MCF 10A (cell line): ENCODE data around the gene COL26A1. TPM values are rescaled to one million over a fixed set of nuclear protein-coding genes. Genes with fewer than 3 reads are reported as not detected.

Experiments
- BruUV-seq: library from RNA; stranded (reverse); fragments of 400-500 nt; replicated peaks from 2 replicates; lab custom pipeline; 2021; lab: Mats Ljungman, UMichigan
- CTCF ChIA-PET: fragments of 300-600 bp; sonication (Branson Sonifier 250); formaldehyde crosslinking; extraction: SDS; loops from one replicate; lab custom pipeline; 2021; ENCODE audit warnings: antibody characterized with exemption, inconsistent platforms; lab: Yijun Ruan, JAX
- POLR2A ChIA-PET: fragments of 300-600, 350-650 bp; sonication (Branson Sonifier 250); formaldehyde crosslinking; extraction: SDS; loops from one replicate; lab custom pipeline; 2020; ENCODE audit warnings: antibody characterized with exemption, inconsistent platforms; lab: Yijun Ruan, JAX
- DNase-seq: peaks from one replicate; pipeline ENCODE4 v3.0.0-alpha.2; 2018; ENCODE audit not compliant: unreplicated experiment
- H3K27ac Mint-ChIP-seq: one replicate; pipeline ENCODE4 v1.8.0; 2022; ENCODE audit warnings: mild to moderate bottlenecking, low read depth, mixed read lengths; ENCODE audit not compliant: unreplicated experiment
- H3K27me3 Mint-ChIP-seq: one replicate; pipeline ENCODE4 v1.8.0; 2022; ENCODE audit warnings: mixed read lengths; ENCODE audit not compliant: insufficient read depth, unreplicated experiment
- H3K36me3 Mint-ChIP-seq: one replicate; pipeline ENCODE4 v1.8.0; 2022; ENCODE audit warnings: mild to moderate bottlenecking, moderate library complexity, mixed read lengths; ENCODE audit not compliant: insufficient read depth, unreplicated experiment
- H3K4me1 Mint-ChIP-seq: one replicate; pipeline ENCODE4 v1.8.0; 2022; ENCODE audit warnings: mixed read lengths; ENCODE audit not compliant: insufficient read depth, unreplicated experiment
- H3K4me3 Mint-ChIP-seq: one replicate; pipeline ENCODE4 v1.8.0; 2022; ENCODE audit warnings: mild to moderate bottlenecking, moderate library complexity, mixed read lengths; ENCODE audit not compliant: unreplicated experiment
- H3K9me3 Mint-ChIP-seq: one replicate; pipeline ENCODE4 v1.8.0; 2022; ENCODE audit warnings: mixed read lengths; ENCODE audit not compliant: unreplicated experiment
- CTCF ChIP-seq: fragments of 200-600 bp; IDR thresholded peaks from one replicate; pipeline ENCODE4 v1.8.0; 2022; ENCODE audit warnings: antibody characterized with exemption, mild to moderate bottlenecking; ENCODE audit not compliant: unreplicated experiment
- intact Hi-C: fragments of 100-400 bp; cut with micrococcal nuclease; formaldehyde crosslinking; loops from 2 replicates; pipeline ENCODE4 v1.14.1; 2022
- total RNA-seq: library from RNA; stranded (reverse); gene quantifications from 2 replicates; pipeline ENCODE4 v1.2.3, GENCODE V29; 2022

Gene COL26A1
- total RNA-seq, 1 experiment from 2014 or later, result not detected

GRCh38 chr7:101510297-101510696, 147.6 kb downstream of the COL26A1 start:
- Mint-ChIP-seq H3K4me1 (no peaks in the 10 kb centered on the region), H3K4me3 (no peak overlapping the region), H3K27me3 (peaks cover 52% of the 10 kb centered on the region), H3K9me3 (no peaks in the 10 kb centered on the region), H3K27ac (no peak overlapping the region), H3K36me3 (no peaks in the 10 kb centered on the region)
- CTCF ChIA-PET, result no interaction called here
- POLR2A ChIA-PET, result interaction anchor here (0.6 kb wide), 1 partner anchor 1331 kb away, joined by 3 read pairs; no protein-coding TSS in a partner anchor
- intact Hi-C loops, result no loop called here
- no peak for DNase-seq
- no TSS peak for BruUV-seq
- no peak for TF ChIP-seq CTCF

- ChIA-PET CTCF (interaction anchor here (0.7 to 1.2 kb wide), 2 partner anchors 19 to 148 kb away, joined by 3 to 4 read pairs; no protein-coding TSS in a partner anchor), POLR2A (interaction anchor here (0.6 kb wide), 1 partner anchor 74 kb away, joined by 3 read pairs; no protein-coding TSS in a partner anchor)
- intact Hi-C loops, result no loop called here
- BruUV-seq, result no TSS peak
- no peaks in the 10 kb centered on the region for H3K4me1 Mint-ChIP-seq
- DNase-seq, result no peak
- H3K9me3 Mint-ChIP-seq, result no peaks in the 10 kb centered on the region
- H3K27me3 Mint-ChIP-seq, result peaks cover 56% of the 10 kb centered on the region
- H3K27ac Mint-ChIP-seq, result no peak overlapping the region
- no peak overlapping the region for H3K4me3 Mint-ChIP-seq
- H3K36me3 Mint-ChIP-seq, result no peaks in the 10 kb centered on the region
- no peak for TF ChIP-seq CTCF
Measured at GRCh38 chr7:101511965-101512364, 149.3 kb downstream of the COL26A1 start.

- Mint-ChIP-seq H3K27ac (no peak overlapping the region), H3K36me3 (no peaks in the 10 kb centered on the region), H3K4me1 (no peaks in the 10 kb centered on the region), H3K9me3 (peaks cover 6% of the 10 kb centered on the region), H3K27me3 (peaks cover 61% of the 10 kb centered on the region), H3K4me3 (no peak overlapping the region)
- TF ChIP-seq CTCF, result no peak
- intact Hi-C loops, result no loop called here
- POLR2A ChIA-PET, result no interaction called here
- CTCF ChIA-PET, result interaction anchor here (0.6 to 1.3 kb wide), 3 partner anchors 9 to 1526 kb away, joined by 3 to 6 read pairs (median 5); no protein-coding TSS in a partner anchor
- no TSS peak for BruUV-seq
- DNase-seq, result no peak
Measured at GRCh38 chr7:101516851-101517250, 154.2 kb downstream of the COL26A1 start.

- H3K27me3 Mint-ChIP-seq, result peaks cover 61% of the 10 kb centered on the region
- no peak for TF ChIP-seq CTCF
- H3K9me3 Mint-ChIP-seq, result peaks cover 6% of the 10 kb centered on the region
- H3K4me3 Mint-ChIP-seq, result no peak overlapping the region
- no peaks in the 10 kb centered on the region for H3K36me3 Mint-ChIP-seq
- H3K4me1 Mint-ChIP-seq, result no peaks in the 10 kb centered on the region
- CTCF ChIA-PET, result interaction anchor here (1.3 kb wide), 1 partner anchor 9 kb away, joined by 5 read pairs; no protein-coding TSS in a partner anchor
- intact Hi-C loops, result no loop called here
- no peak for DNase-seq
- POLR2A ChIA-PET, result no interaction called here
- no peak overlapping the region for H3K27ac Mint-ChIP-seq
- BruUV-seq, result no TSS peak
Measured at GRCh38 chr7:101517304-101517703, 154.6 kb downstream of the COL26A1 start.
